NCI-H187 (cell line): ENCODE data around the gene NOS1AP.

Experiments
- DNase-seq, 2 experiments: peaks; one replicate each; lab custom pipeline; 2025; lab: John Stamatoyannopoulos, UW

The NOS1AP gene

GRCh38 chr1:162385702-162386101 is 316.2 kb downstream of the NOS1AP start:
- no peak for DNase-seq

GRCh38 chr1:162386292-162387225 is 317.1 kb downstream of the NOS1AP start:
- no peak for DNase-seq

- no peak for DNase-seq
Measured at GRCh38 chr1:162387226-162388082, 318.0 kb downstream of the NOS1AP start.

- no peak for DNase-seq
Measured at GRCh38 chr1:162388083-162388594, 318.6 kb downstream of the NOS1AP start.

GRCh38 chr1:162388615-162389014 is 319.1 kb downstream of the NOS1AP start:
- DNase-seq = no peak

GRCh38 chr1:162389021-162389818 is 319.7 kb downstream of the NOS1AP start:
- DNase-seq = no peak

- no peak for DNase-seq
Measured at GRCh38 chr1:162389971-162390370, 320.5 kb downstream of the NOS1AP start.

GRCh38 chr1:162390396-162391185 is 321.1 kb downstream of the NOS1AP start:
- no peak for DNase-seq

- DNase-seq = peak in 1 of 2 experiments; percentile 28
Measured at GRCh38 chr1:162391790-162392563, 322.5 kb downstream of the NOS1AP start.

GRCh38 chr1:162396201-162396906 is 326.9 kb downstream of the NOS1AP start:
- no peak for DNase-seq

- DNase-seq = no peak
Measured at GRCh38 chr1:162397039-162397448, 327.6 kb downstream of the NOS1AP start.

GRCh38 chr1:162397943-162398560 is 328.6 kb downstream of the NOS1AP start:
- DNase-seq = peak in 1 of 2 experiments; percentile 72

GRCh38 chr1:162398999-162399580 is 329.6 kb downstream of the NOS1AP start:
- no peak for DNase-seq

- no peak for DNase-seq
Measured at GRCh38 chr1:162400790-162401355, 331.4 kb downstream of the NOS1AP start.

GRCh38 chr1:162404550-162405160 is 335.2 kb downstream of the NOS1AP start:
- no peak for DNase-seq

GRCh38 chr1:162405800-162406199 is 336.3 kb downstream of the NOS1AP start:
- no peak for DNase-seq

GRCh38 chr1:162406811-162407210 is 337.3 kb downstream of the NOS1AP start:
- no peak for DNase-seq

- DNase-seq = no peak
Measured at GRCh38 chr1:162407539-162407938, 338.0 kb downstream of the NOS1AP start.
